Measurements from ENCODE around the gene P2RX6.

- no peak for TF ChIP-seq CTCF (IDR thresholded peaks at IDR 0.05)
- TF ChIP-seq POLR2A (IDR thresholded peaks at IDR 0.05), result no peak
Observed at GRCh38 chr22:21042978-21043859, 28.3 kb downstream of the P2RX6 start.

All from uterus (tissue), 2 donors.